Gastrocnemius medialis (tissue), 4 donors: ENCODE results near the gene GRIK3. TPM values are rescaled to one million over a fixed set of nuclear protein-coding genes. Genes with fewer than 3 reads are reported as not detected.

Experiments
- ATAC-seq, 2 donors: fragments of 150-250 bp; one replicate each; pipeline ENCODE4 v1.9.1; 2016
- DNase-seq, 2 donors: peaks; one replicate each; pipeline ENCODE4 v3.0.0-alpha.2; 2019
- H3K27ac ChIP-seq, 4 donors: fragments of 200-600 bp; sonication (generic); 1 replicate in 1 of 4; 2 replicates in 3 of 4; pipeline ENCODE4 v1.5.1; 2016 to 2018; ENCODE audit warnings: mild to moderate bottlenecking in 2 of 4, moderate library complexity in 1 of 4
- H3K27me3 ChIP-seq, 3 donors: fragments of 200-600 bp; sonication (generic) in 2 of 3; 1 replicate in 1 of 3; 2 replicates in 2 of 3; pipeline versions ENCODE4 v1.5.1 to v1.6.0; 2016 to 2019; ENCODE audit warnings: mild to moderate bottlenecking in 1 of 3, moderate library complexity in 1 of 3
- H3K36me3 ChIP-seq, 2 donors: fragments of 200-600 bp; sonication (generic) in 1 of 2; one replicate each; pipeline ENCODE4 v1.5.1; 2017 to 2018
- H3K4me1 ChIP-seq, 2 donors: fragments of 200-600 bp; sonication (generic) in 1 of 2; one replicate each; pipeline ENCODE4 v1.5.1; 2016 to 2017; ENCODE audit warnings: mild to moderate bottlenecking in 2 of 2
- H3K4me3 ChIP-seq, 4 donors: fragments of 200-600 bp; sonication (generic) in 3 of 4; 1 replicate in 1 of 4; 2 replicates in 3 of 4; pipeline ENCODE4 v1.5.1; 2016 to 2019; ENCODE audit warnings: mild to moderate bottlenecking in 2 of 4
- H3K9me3 ChIP-seq, 3 donors: fragments of 200-600 bp; sonication (generic) in 2 of 3; 1 replicate in 1 of 3; 2 replicates in 2 of 3; pipeline ENCODE4 v1.5.1; 2016 to 2019
- CTCF ChIP-seq, 5 experiments: fragments of 450-650 bp in 3 of 5; fragments of 200-600 bp in 2 of 5; sonication (generic) in 2 of 5; IDR thresholded peaks in 4 of 5; conservative IDR thresholded peaks in 1 of 5; 1 replicate in 4 of 5; 2 replicates in 1 of 5; pipeline ENCODE4 v1.5.1; 2016 to 2019; ENCODE audit warnings: antibody characterized with exemption in 5 of 5, mild to moderate bottlenecking in 3 of 5, moderate library complexity in 3 of 5
- POLR2A ChIP-seq, 2 donors: fragments of 450-650 bp; IDR thresholded peaks; one replicate each; pipeline ENCODE4 v1.6.1; 2017; ENCODE audit warnings: antibody characterized with exemption in 2 of 2, mild to moderate bottlenecking in 2 of 2, moderate library complexity in 2 of 2
- in situ Hi-C, 4 donors: fragments of 200-750 bp; cut with MboI; loops; one replicate each; pipeline versions ENCODE4 v1.15.0 to v1.8.0; 2017; ENCODE audit warnings: low sequenced_read_pairs in 4 of 4
- intact Hi-C: fragments of 100-400 bp; cut with DNase I; formaldehyde crosslinking; loops from one replicate; pipeline ENCODE4 v1.15.1; 2023; ENCODE audit warnings: low total_unique reads
- total RNA-seq, 4 donors: library from RNA; depleted of rRNA; stranded (reverse); fragments of >200 nt; gene quantifications; one replicate each; pipeline versions ENCODE4 v1.1.0 to v1.2.3, GENCODE V29; 2016

GRIK3 gene
- total RNA-seq, 4 donors from 2014 or later = 0.13 to 0.22 (median 0.13) TPM; not detected in 1

- no peak overlapping the region for H3K27ac ChIP-seq
- DNase-seq (no peak), ATAC-seq (no peak)
- no peaks in the 10 kb centered on the region for H3K36me3 ChIP-seq
- no peaks in the 10 kb centered on the region for H3K4me1 ChIP-seq
- no peaks in the 10 kb centered on the region for H3K9me3 ChIP-seq
- in situ Hi-C loops (no loop called here), intact Hi-C loops (no loop called here)
- H3K27me3 ChIP-seq = no peaks in the 10 kb centered on the region
- no peak for TF ChIP-seq CTCF (IDR thresholded peaks at IDR 0.05 in 4 of 5, conservative IDR thresholded peaks at IDR 0.05 in 1 of 5)
- no peak for TF ChIP-seq POLR2A (IDR thresholded peaks at IDR 0.05)
- H3K4me3 ChIP-seq = no peak overlapping the region
Observed at GRCh38 chr1:36760081-36760480, 274.2 kb downstream of the GRIK3 start.

- Histone ChIP-seq H3K27ac (no peak overlapping the region), H3K4me3 (no peak overlapping the region), H3K9me3 (no peaks in the 10 kb centered on the region), H3K36me3 (no peaks in the 10 kb centered on the region), H3K27me3 (no peaks in the 10 kb centered on the region), H3K4me1 (no peaks in the 10 kb centered on the region)
- ATAC-seq = no peak
- intact Hi-C loops (no loop called here), in situ Hi-C loops (no loop called here)
- no peak for TF ChIP-seq CTCF (IDR thresholded peaks at IDR 0.05 in 4 of 5, conservative IDR thresholded peaks at IDR 0.05 in 1 of 5)
- TF ChIP-seq POLR2A (IDR thresholded peaks at IDR 0.05) = no peak
- no peak for DNase-seq
Observed at GRCh38 chr1:36759355-36759754, 275.0 kb downstream of the GRIK3 start.

GRCh38 chr1:36755303-36756230 is 278.7 kb downstream of the GRIK3 start:
- intact Hi-C loops (no loop called here), in situ Hi-C loops (no loop called here)
- Histone ChIP-seq H3K36me3 (no peaks in the 10 kb centered on the region), H3K4me1 (no peaks in the 10 kb centered on the region), H3K4me3 (no peak overlapping the region), H3K9me3 (no peaks in the 10 kb centered on the region), H3K27me3 (no peaks in the 10 kb centered on the region), H3K27ac (no peak overlapping the region)
- no peak for ATAC-seq
- TF ChIP-seq POLR2A (IDR thresholded peaks at IDR 0.05) (no peak), CTCF (IDR thresholded peaks at IDR 0.05 in 4 of 5, conservative IDR thresholded peaks at IDR 0.05 in 1 of 5) (no peak)
- no peak for DNase-seq

- no peak overlapping the region for H3K4me3 ChIP-seq
- H3K4me1 ChIP-seq = no peaks in the 10 kb centered on the region
- no peak for TF ChIP-seq CTCF (IDR thresholded peaks at IDR 0.05 in 4 of 5, conservative IDR thresholded peaks at IDR 0.05 in 1 of 5)
- TF ChIP-seq POLR2A (IDR thresholded peaks at IDR 0.05) = no peak
- DNase-seq (no peak), ATAC-seq (no peak)
- H3K27ac ChIP-seq = no peak overlapping the region
- intact Hi-C loops = no loop called here
- H3K36me3 ChIP-seq = no peaks in the 10 kb centered on the region
- H3K27me3 ChIP-seq = no peaks in the 10 kb centered on the region
- no peaks in the 10 kb centered on the region for H3K9me3 ChIP-seq
- in situ Hi-C loops = no loop called here
Observed at GRCh38 chr1:36754366-36754765, 279.9 kb downstream of the GRIK3 start.
